Dendritic cell treated with granulocyte-macrophage colony-stimulating factor and Interleukin-4, amounts not matched to agents 40 ng/mL and 50 ng/mL, for 4 days (primary cell): ENCODE measurements around the gene CAND1.

Source experiments
- H3K27ac Mint-ChIP-seq: one replicate; pipeline ENCODE4 v1.8.0; 2022; ENCODE audit warnings: mild to moderate bottlenecking, mixed read lengths
- H3K27me3 Mint-ChIP-seq: one replicate; pipeline ENCODE4 v1.8.0; 2022; ENCODE audit warnings: mild to moderate bottlenecking, mixed read lengths
- H3K36me3 Mint-ChIP-seq: one replicate; pipeline ENCODE4 v1.8.0; 2022; ENCODE audit warnings: low read depth, mixed read lengths
- H3K4me1 Mint-ChIP-seq: one replicate; pipeline ENCODE4 v1.8.0; 2022; ENCODE audit warnings: low read depth, mixed read lengths
- H3K4me3 Mint-ChIP-seq: one replicate; pipeline ENCODE4 v1.8.0; 2022; ENCODE audit warnings: mild to moderate bottlenecking, moderate library complexity, mixed read lengths
- H3K9me3 Mint-ChIP-seq: one replicate; pipeline ENCODE4 v1.8.0; 2022; ENCODE audit warnings: mixed read lengths
- intact Hi-C: fragments of 100-400 bp; cut with micrococcal nuclease; formaldehyde crosslinking; loops from one replicate; pipeline ENCODE4 v1.15.0; 2022

CAND1 gene

DNA sequence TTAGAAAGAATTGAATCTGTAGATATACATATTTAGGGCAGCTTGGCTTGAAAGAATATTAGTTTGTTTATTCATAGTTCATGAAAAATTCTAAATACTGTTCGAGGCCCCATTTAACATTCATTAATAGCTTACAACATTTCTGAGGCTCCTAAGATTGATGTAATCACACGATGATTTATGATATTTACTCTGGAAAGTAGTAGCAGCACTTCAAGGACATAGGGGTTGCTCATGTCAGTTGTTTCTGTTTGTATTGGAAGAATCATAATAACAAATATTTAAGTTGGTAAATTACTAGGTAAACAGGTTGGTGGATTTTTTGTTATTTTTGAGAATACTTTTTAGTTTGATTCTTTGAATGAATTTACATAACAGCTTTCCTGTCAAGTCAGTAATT lies 30.4 kb downstream of the CAND1 start:
- no peaks in the 10 kb centered on the region for H3K27me3 Mint-ChIP-seq
- no peaks in the 10 kb centered on the region for H3K4me1 Mint-ChIP-seq
- no peaks in the 10 kb centered on the region for H3K9me3 Mint-ChIP-seq
- H3K27ac Mint-ChIP-seq, result no peak overlapping the region
- no peak overlapping the region for H3K4me3 Mint-ChIP-seq
- intact Hi-C loops, result no loop called here
- H3K36me3 Mint-ChIP-seq, result peaks cover 76% of the 10 kb centered on the region

DNA sequence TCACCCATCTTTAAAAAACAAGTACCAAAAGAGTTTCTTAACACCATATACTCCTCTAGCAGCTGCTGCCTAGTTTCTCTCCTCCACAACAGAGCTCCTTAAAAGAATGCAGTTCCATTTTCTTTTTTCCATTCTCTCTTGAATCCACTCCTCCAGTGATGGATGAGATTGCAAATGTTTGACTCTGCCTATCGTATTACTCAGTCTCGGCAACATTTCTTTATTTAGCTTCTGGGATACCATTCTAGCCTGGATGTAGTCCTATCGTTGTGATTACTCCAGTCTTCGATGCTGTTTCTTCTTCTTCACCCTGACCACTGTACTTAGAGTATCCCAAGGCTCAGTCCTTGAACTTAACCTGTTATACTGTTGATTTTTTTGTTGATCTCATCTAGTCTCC lies 30.8 kb downstream of the CAND1 start:
- Mint-ChIP-seq H3K27me3 (no peaks in the 10 kb centered on the region), H3K4me1 (no peaks in the 10 kb centered on the region), H3K4me3 (no peak overlapping the region), H3K9me3 (no peaks in the 10 kb centered on the region), H3K36me3 (peaks cover 74% of the 10 kb centered on the region), H3K27ac (no peak overlapping the region)
- intact Hi-C loops, result no loop called here

DNA sequence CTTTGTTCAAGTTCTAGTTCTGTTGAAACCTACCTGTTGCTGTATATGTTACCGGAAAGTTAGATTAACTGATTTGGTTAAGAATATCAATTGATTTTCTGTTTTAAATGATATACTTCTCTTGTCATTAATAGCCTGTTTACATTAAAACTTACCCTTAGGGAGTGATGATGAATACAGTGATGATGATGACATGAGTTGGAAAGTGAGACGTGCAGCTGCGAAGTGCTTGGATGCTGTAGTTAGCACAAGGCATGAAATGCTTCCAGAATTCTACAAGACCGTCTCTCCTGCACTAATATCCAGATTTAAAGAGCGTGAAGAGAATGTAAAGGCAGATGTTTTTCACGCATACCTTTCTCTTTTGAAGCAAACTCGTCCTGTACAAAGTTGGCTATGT lies 33.0 kb downstream of the CAND1 start:
- no peak overlapping the region for H3K27ac Mint-ChIP-seq
- no peak overlapping the region for H3K4me3 Mint-ChIP-seq
- no peaks in the 10 kb centered on the region for H3K27me3 Mint-ChIP-seq
- H3K36me3 Mint-ChIP-seq, result peaks cover 72% of the 10 kb centered on the region
- no peaks in the 10 kb centered on the region for H3K9me3 Mint-ChIP-seq
- intact Hi-C loops, result no loop called here
- no peaks in the 10 kb centered on the region for H3K4me1 Mint-ChIP-seq

DNA sequence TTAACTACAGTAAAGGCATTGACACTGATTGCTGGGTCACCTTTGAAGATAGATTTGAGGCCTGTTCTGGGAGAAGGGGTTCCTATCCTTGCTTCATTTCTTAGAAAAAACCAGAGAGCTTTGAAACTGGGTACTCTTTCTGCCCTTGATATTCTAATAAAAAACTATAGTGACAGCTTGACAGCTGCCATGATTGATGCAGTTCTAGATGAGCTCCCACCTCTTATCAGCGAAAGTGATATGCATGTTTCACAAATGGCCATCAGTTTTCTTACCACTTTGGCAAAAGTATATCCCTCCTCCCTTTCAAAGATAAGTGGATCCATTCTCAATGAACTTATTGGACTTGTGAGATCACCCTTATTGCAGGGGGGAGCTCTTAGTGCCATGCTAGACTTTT lies 36.4 kb downstream of the CAND1 start:
- no peaks in the 10 kb centered on the region for H3K27me3 Mint-ChIP-seq
- intact Hi-C loops, result no loop called here
- no peak overlapping the region for H3K27ac Mint-ChIP-seq
- no peaks in the 10 kb centered on the region for H3K9me3 Mint-ChIP-seq
- peaks cover 74% of the 10 kb centered on the region for H3K36me3 Mint-ChIP-seq
- no peak overlapping the region for H3K4me3 Mint-ChIP-seq
- H3K4me1 Mint-ChIP-seq, result no peaks in the 10 kb centered on the region

DNA sequence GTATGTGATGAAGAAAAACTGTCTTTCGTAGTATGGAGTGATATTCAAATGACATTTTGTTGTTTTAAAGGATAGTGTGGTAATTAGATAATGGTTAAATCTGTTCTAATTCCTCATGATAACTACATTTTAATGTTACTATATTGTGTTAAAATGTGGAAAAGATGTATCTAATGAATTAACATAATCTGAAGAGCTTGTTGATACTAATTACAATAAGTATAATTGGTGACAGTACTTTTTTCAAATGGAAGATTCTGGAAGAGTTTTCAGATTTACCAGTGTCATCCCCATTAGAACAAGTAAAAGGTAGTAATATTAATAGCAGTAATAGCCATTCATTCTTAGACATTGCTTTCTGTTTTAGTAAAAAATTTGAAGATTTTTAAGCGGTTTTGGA lies 37.6 kb downstream of the CAND1 start:
- Mint-ChIP-seq H3K36me3 (peaks cover 83% of the 10 kb centered on the region), H3K4me1 (no peaks in the 10 kb centered on the region), H3K9me3 (no peaks in the 10 kb centered on the region), H3K27me3 (no peaks in the 10 kb centered on the region), H3K4me3 (no peak overlapping the region), H3K27ac (no peak overlapping the region)
- intact Hi-C loops, result no loop called here

DNA sequence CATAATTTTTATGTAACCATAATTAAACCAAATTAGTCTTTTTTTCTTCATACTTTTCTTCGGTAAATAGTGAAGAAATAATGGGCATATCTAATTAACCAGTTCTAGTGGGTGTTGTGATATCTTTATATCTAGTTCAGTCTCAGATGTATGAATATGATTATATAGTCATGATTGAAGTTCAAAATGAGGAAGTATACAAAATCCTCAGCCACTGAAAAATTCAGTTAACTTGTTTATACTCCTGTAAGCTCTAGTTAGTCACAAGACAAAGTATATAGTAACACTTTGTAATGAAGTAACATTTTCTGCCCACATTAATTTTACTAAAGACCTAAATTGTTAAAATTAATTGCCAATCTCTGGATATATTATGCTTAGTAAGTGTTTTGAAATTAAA lies 46.5 kb downstream of the CAND1 start:
- Mint-ChIP-seq H3K4me1 (no peaks in the 10 kb centered on the region), H3K27ac (no peak overlapping the region), H3K9me3 (no peaks in the 10 kb centered on the region), H3K27me3 (no peaks in the 10 kb centered on the region), H3K36me3 (peaks cover 54% of the 10 kb centered on the region), H3K4me3 (no peak overlapping the region)
- intact Hi-C loops, result no loop called here

DNA sequence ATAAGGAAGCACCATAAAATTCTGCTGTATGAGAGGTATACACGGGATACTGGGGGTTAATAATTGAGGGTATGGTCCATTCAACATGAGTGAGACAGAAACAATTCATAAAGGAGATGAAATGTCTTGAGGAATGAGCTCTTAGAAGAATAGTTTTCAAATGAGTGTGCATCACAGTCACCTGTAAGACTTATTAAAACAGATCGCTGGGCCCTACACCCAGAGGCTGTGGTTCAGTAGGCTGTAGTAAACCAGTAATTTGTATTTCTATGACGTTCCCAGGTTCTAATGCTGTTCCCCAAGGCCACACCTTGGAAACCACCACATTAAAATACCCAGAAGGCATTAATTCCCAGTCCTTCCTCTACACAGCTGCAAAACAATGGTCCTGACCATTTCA lies 49.6 kb downstream of the CAND1 start:
- Mint-ChIP-seq H3K4me1 (no peaks in the 10 kb centered on the region), H3K36me3 (peaks cover 37% of the 10 kb centered on the region), H3K9me3 (peaks cover 9% of the 10 kb centered on the region), H3K27ac (no peak overlapping the region), H3K4me3 (no peak overlapping the region), H3K27me3 (no peaks in the 10 kb centered on the region)
- intact Hi-C loops, result no loop called here

DNA sequence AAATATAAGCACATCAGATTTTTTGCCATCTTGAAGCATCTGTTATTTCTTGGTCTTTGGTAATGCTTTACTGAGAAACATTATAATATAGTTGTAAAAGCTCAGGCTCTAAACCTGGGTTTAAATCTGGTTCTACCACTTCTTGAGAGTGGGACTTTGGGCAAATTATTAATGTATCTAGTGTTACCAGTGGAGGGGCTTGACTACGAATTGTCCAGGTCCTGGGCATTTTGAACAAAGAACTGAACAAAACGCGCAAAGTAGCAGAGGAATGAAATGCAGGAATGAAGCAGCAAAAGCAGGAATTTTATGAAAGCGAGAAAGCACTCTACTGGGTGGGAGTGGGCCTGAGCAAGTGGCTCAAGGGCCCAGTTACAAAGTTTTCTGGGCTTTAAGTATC lies 50.8 kb downstream of the CAND1 start:
- intact Hi-C loops, result no loop called here
- Mint-ChIP-seq H3K27ac (no peak overlapping the region), H3K27me3 (no peaks in the 10 kb centered on the region), H3K4me3 (no peak overlapping the region), H3K9me3 (peaks cover 9% of the 10 kb centered on the region), H3K36me3 (peaks cover 37% of the 10 kb centered on the region), H3K4me1 (no peaks in the 10 kb centered on the region)

DNA sequence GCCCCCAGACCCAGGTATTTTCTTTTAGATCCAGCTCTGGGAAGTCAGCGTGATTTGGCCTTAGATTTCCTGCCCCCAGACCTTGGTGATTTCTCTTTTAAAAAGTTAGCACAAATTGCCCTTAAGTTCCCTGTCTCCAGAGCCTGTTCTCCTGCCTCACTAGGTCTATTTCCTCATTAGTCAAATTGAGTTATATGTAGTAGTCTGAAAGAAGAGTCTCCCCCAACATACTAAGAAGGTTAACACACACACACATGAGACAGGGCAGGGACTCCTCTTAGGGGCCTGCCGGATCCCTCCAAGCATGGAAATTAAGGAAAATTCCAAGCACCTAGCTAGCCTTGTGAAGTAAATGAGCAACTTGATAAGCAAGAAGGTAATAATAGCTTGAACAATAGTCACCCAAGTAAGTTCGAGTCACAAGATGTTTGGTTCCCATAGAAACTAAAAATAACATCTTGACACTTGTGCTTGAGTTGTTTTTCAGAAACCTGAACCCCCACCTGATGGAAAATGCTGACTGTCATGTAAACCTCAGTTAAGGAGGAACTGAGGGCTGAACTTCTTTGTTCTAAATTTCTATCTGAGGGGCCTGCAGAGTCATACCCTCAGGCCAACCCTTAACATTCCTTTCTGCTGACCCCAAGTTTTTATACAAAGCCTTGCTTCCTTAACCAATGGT lies 51.6 kb downstream of the CAND1 start:
- Mint-ChIP-seq H3K36me3 (peaks cover 37% of the 10 kb centered on the region), H3K4me3 (no peak overlapping the region), H3K9me3 (peaks cover 9% of the 10 kb centered on the region), H3K27me3 (no peaks in the 10 kb centered on the region), H3K27ac (no peak overlapping the region), H3K4me1 (no peaks in the 10 kb centered on the region)
- intact Hi-C loops, result no loop called here

DNA sequence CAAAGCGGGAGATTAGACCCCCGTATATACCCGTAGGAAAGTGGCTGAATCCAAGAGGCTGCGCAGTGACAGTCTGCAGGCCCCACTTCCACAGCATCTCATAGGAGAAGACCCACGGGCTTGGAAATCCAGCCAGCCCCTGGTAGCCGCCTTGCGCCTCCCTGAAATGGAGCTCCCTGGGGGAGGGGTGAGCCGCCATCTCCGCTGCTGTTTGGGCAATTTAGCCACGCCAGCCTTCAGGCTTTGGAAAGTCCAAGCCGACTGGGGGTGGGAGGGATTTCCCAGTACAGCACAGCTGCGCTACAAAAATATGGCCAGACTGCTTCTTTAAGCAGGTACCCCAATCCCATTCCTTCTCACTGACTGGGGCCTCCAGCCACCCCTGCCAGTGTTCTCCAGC lies 53.4 kb downstream of the CAND1 start:
- Mint-ChIP-seq H3K36me3 (peaks cover 26% of the 10 kb centered on the region), H3K27ac (no peak overlapping the region), H3K9me3 (peaks cover 9% of the 10 kb centered on the region)

DNA sequence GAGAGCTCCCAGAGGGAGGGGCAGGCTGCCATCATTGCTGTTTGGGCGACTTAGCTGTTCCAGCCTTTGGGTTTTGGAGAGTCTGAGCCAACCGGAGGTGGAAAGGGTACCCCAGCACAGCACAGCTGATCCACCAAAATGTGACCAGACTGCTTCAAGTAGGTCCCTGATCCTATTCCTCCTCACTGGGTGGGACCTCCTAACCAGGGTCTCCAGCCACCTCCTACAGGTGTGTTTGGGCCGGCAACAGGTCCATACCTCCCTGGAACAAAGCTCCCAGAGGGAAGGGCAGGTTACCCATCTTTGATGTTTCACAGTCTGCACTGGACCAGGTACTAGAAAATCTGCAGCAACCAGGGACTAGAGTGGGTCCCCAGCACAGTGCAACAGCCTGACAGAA lies 53.8 kb downstream of the CAND1 start:
- intact Hi-C loops, result no loop called here
- Mint-ChIP-seq H3K27me3 (no peaks in the 10 kb centered on the region), H3K36me3 (peaks cover 21% of the 10 kb centered on the region), H3K27ac (no peak overlapping the region), H3K9me3 (peaks cover 9% of the 10 kb centered on the region), H3K4me3 (no peak overlapping the region), H3K4me1 (peaks cover 5% of the 10 kb centered on the region)

More for the DNA sequence above, 53.4 kb downstream of the CAND1 start:
- Mint-ChIP-seq H3K4me1 (peaks cover 5% of the 10 kb centered on the region), H3K27me3 (no peaks in the 10 kb centered on the region), H3K4me3 (no peak overlapping the region)
- intact Hi-C loops, result no loop called here

DNA sequence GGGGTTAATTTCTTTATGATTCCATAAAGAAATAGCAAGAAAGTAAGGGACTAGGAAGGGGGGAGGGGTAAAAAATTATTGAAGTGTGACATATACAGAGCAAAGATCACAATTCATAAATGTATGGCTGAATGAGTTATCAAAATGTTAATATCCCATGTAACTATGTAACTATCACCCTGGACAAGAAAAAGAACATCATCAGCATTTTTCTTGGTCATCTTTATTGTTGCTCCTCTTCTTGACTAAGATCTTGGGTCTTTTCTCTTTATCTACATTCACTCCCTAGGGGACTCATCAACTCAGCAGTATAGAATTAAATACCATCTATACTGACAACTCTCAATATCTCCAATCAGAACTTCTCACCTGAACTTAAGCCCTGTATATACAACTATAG lies 57.5 kb downstream of the CAND1 start:
- H3K36me3 Mint-ChIP-seq, result peaks cover 7% of the 10 kb centered on the region
- H3K9me3 Mint-ChIP-seq, result peaks cover 8% of the 10 kb centered on the region
- intact Hi-C loops, result no loop called here
- H3K4me1 Mint-ChIP-seq, result peaks cover 5% of the 10 kb centered on the region
- no peak overlapping the region for H3K4me3 Mint-ChIP-seq
- H3K27ac Mint-ChIP-seq, result no peak overlapping the region
- no peaks in the 10 kb centered on the region for H3K27me3 Mint-ChIP-seq

DNA sequence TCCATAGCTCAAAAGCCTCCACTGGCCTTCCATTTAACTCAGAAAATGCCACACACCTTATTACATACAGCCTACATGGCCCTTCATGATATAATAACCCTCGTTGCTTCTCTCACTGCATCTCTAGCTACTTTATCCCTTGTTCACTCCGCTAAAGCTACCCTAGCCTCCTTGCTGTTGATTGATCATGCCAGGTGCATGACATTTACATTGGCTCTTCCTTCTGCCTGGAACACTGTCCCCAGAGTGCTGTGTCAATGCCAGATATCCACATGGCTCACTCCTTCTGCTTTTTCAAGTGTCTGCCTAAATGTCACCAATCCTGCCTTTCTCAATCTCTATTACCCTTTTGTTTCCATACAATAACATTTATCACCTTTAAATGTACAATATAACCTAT lies 58.3 kb downstream of the CAND1 start:
- no peaks in the 10 kb centered on the region for H3K36me3 Mint-ChIP-seq
- peaks cover 5% of the 10 kb centered on the region for H3K4me1 Mint-ChIP-seq
- H3K4me3 Mint-ChIP-seq, result no peak overlapping the region
- intact Hi-C loops, result no loop called here
- no peak overlapping the region for H3K27ac Mint-ChIP-seq
- H3K9me3 Mint-ChIP-seq, result no peaks in the 10 kb centered on the region
- H3K27me3 Mint-ChIP-seq, result no peaks in the 10 kb centered on the region

DNA sequence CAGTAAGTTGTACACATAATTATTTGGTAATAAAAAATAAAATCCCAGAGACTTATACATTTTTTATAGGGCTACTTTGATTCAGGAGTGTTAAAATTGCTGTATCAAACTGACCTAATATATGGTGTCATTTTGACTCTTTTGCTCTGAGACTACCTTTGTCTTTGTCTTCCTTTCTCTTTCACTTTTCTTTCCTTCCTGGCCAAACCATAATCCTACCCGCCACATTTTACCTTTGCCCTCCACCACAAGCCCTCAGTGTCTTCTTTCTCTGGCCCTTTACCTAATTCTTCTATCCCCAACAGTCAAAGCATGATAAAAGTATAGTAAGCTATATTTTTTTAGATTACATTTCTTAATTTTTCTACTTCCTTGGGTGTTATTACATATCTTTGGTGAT lies 62.0 kb downstream of the CAND1 start:
- intact Hi-C loops, result no loop called here
- no peak overlapping the region for H3K4me3 Mint-ChIP-seq
- no peaks in the 10 kb centered on the region for H3K27me3 Mint-ChIP-seq
- H3K9me3 Mint-ChIP-seq, result no peaks in the 10 kb centered on the region
- no peak overlapping the region for H3K27ac Mint-ChIP-seq
- H3K4me1 Mint-ChIP-seq, result peaks cover 5% of the 10 kb centered on the region
- no peaks in the 10 kb centered on the region for H3K36me3 Mint-ChIP-seq

DNA sequence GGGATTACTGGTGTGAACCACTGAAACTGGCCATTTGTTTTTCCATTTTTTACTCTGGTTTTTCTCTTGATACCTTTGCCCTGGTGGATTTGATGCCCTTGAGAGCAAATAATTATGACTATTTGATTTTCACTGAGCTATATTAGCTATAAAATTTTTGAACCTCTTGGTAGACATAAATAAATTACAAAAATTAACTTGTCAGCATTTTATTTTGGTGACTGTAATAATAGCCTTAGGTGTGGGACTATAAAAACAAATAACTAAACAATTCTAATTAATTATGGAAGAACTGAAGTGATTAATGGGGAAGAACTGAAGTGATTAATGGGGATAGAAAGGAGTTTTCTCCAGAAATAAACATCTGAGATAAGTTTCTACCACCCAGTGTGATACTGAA lies 62.7 kb downstream of the CAND1 start:
- H3K4me3 Mint-ChIP-seq, result no peak overlapping the region
- intact Hi-C loops, result no loop called here
- no peaks in the 10 kb centered on the region for H3K27me3 Mint-ChIP-seq
- H3K36me3 Mint-ChIP-seq, result no peaks in the 10 kb centered on the region
- H3K27ac Mint-ChIP-seq, result no peak overlapping the region
- H3K4me1 Mint-ChIP-seq, result peaks cover 3% of the 10 kb centered on the region
- no peaks in the 10 kb centered on the region for H3K9me3 Mint-ChIP-seq
